ENCODE measurements around the gene ASIC3. TPM values are rescaled to one million over a fixed set of nuclear protein-coding genes. Genes with fewer than 3 reads are reported as not detected.
A peak's percentile ranks its signal among the peaks of the same experiment; 100 is the strongest.
"Not testable (repeated sequence)": the region's sequence is repeated elsewhere in the genome, so short reads cannot be mapped to it uniquely, and the experiment has no call there.

ASIC3 gene
- total RNA-seq = under 0.01 and 0.13 TPM in 2 replicates

DNA sequence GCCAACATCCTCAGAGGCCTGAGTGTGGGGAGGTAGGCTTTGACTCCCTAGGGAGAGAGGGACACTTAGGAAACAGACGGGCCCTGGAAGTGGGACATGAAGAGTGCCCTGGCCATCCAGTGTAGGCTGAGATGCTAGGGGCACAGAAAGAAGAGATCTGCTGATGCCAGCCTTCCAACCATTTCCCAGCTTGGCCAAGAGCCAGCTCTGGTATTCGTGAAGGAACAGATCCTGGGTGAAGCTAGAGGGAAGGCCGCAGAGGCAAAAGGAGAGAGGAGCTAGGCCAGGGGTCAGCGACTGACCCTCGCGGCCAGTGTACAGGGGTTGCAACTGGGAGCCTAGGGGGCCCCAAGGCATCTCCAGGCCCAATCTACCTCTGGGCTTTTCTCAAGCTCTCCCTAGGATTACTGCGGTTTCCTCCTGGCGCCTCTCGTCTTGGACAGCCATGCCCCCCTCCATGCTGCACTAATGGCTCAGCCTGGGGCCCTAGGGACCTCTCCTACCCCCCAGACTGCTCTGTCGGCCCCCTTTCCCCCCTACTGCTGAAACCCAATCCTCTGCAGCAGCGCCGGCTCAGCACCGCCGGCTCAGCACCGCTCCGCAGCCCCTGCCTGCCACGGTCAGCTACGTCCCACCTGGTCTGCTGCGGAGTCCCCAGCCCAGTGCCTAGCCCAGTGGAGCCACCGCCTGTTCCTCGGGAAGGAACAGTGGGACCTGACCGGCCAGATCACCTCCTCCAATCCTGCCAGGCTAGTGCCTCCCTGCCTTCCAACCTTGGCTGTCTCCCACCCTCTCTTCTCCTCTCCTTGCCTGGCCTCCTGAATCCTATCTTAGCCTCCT is at the start of gene ASIC3:
TSS of gene ASIC3 (plus strand) at position 556 of the 840 bp plus-strand sequence. CDS start 355 bp downstream, outside the sequence.
- DNase-seq (ENCODE audit: low read depth in 2 of 2) = no peak

DNA sequence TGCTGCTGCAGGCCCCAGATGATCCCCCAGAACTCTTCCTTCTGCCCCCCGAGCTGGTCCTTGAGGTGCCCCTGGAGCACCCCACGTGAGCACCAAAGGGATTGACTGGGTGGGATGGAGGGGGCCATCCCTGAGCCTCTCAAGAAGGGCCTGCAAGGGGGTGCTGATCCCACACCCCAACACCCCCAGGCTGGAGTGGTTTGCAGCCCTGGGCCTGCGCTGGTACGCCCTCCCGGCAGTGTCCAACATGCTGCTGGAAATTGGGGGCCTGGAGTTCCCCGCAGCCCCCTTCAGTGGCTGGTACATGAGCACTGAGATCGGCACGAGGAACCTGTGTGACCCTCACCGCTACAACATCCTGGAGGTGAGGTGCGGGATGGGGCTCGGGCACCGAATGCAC is 49.3 kb upstream of the ASIC3 start:
- no peak for DNase-seq (ENCODE audit: low read depth in 2 of 2)

DNA sequence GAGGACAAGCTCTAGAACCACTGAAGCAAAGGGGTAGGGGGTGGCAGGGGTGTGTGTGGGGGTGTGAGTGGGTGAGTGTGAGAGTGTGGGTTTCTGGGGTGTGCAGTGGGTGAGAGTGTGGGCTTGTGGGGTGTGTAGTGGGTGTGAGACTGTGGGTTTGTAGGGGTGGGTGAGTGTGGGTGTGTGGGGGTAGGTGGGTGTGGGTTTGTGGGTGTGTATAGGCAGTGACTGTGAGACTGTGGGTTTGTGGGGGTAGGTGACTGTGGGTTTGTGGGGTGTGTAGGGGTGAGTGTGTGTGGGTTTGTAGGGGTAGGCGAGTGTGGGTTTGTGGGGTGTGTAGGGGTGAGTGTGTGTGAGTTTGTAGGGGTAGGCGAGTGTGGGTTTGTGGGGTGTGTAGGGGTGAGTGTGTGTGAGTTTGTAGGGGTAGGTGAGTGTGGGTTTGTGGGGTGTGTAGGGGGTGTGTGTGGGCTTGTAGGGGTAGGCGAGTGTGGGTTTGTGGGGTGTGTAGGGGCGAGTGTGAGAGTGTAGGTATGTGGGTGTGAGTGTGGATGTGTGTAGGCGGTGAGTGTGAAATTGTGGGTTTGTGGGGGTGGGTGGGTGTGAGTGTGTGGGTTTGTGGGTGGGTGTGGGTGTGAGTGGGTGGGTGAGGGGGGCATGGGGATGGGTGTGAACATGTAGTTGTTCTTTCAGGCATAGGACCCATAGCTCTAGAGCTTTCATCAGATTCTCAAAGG is 48.7 kb upstream of the ASIC3 start:
- DNase-seq (ENCODE audit: low read depth in 2 of 2) = no peak

DNA sequence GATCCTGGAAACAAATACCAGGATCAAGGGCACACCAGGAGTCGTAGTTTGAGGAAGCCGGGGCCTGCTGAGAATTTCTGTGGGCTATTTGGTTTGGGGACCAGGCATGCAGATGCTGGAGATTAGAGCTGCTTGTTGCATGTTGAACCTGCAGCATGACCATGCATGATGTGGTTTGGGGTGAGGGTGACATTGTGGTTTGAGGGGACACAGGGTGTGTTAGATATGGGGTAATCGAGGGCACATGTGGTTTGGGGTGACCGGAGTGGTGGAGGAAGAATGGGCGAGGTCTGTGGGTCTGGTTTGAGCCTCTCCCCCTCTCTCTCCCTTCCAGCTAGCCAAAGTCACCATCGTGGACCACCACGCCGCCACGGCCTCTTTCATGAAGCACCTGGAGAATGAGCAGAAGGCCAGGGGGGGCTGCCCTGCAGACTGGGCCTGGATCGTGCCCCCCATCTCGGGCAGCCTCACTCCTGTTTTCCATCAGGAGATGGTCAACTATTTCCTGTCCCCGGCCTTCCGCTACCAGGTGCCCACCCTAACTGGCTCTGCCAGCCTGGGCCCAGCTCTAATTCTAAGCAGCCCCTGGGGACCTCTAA is 47.3 kb upstream of the ASIC3 start:
- DNase-seq (ENCODE audit: low read depth in 2 of 2) = no peak

DNA sequence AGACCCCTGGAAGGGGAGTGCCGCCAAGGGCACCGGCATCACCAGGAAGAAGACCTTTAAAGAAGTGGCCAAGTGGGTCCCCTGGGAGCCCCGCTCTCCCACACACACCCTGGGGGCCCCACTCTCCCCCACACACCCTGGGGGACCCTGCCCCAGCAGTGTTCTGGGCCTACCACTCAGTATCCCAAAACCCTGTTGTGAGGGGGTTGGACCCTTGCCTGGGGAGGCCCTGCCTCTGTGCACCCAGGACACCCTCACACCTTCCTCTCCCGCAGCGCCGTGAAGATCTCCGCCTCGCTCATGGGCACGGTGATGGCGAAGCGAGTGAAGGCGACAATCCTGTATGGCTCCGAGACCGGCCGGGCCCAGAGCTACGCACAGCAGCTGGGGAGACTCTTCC is 46.8 kb upstream of the ASIC3 start:
- DNase-seq (ENCODE audit: low read depth in 2 of 2) = no peak

DNA sequence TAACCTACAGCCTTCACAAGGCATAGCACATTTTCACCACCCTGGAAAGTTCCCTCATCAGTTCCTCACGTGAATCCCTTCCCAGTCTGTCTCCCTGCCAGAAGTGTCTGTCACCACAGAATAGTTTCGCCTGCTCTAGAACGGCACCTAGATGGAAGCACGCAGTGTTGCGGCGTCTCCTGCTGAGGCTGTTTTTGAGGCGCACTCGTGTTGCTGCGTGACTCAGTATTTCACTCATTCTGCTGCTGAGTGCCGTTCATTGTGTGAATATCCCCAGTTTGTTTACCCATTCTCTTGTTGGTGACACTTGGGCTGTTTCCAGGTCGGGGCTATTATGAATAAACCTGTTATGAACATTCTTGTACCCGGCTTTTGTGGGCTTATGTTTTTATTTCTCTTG is 44.8 kb upstream of the ASIC3 start:
- peak; percentile 85 to 99 for DNase-seq (ENCODE audit: low read depth in 2 of 2)

DNA sequence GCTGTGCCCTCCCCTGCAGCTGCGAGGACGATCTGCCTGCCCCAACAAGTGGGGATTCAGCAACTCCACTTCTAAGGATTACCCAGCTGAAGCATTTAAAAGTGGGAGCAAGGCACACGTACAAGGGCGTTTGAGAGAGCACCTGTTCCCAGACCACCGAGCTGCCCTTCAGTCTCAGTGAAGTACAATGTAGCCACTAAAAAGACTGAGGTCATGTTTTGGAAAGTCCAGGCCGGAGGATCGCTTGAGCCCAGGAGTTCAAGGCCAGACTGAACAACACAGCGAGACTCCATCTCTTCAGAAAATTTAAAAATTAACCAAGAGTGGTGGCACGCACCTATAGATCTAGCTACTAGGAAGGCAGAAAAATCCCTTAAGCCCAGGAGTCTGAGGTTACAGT is 42.8 kb upstream of the ASIC3 start:
- DNase-seq (ENCODE audit: low read depth in 2 of 2) = no peak

DNA sequence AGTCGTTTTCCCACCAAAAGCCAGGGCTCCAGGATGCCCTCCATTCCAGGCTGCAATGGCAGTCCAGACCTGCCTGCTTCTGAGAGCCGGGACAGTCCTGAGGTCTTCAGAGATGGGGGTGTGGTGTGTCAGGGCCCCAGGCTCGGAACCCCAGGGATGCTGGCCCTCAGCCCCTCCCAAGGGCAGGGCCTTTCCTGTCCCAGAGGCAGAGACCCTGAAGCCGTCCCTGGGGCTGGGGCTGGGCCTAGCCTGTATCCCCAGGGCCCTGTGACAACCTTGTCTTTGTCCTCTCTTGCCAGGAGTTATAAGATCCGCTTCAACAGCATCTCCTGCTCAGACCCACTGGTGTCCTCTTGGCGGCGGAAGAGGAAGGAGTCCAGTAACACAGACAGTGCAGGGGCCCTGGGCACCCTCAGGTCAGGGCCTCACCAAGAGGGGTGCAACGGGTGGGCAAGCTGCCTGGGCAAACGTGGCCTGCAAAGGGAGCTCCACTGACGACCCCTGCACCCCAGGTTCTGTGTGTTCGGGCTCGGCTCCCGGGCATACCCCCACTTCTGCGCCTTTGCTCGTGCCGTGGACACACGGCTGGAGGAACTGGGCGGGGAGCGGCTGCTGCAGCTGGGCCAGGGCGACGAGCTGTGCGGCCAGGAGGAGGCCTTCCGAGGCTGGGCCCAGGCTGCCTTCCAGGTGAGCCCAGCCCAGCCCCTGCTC is 41.6 kb upstream of the ASIC3 start:
- DNase-seq (ENCODE audit: low read depth in 2 of 2) = no peak

DNA sequence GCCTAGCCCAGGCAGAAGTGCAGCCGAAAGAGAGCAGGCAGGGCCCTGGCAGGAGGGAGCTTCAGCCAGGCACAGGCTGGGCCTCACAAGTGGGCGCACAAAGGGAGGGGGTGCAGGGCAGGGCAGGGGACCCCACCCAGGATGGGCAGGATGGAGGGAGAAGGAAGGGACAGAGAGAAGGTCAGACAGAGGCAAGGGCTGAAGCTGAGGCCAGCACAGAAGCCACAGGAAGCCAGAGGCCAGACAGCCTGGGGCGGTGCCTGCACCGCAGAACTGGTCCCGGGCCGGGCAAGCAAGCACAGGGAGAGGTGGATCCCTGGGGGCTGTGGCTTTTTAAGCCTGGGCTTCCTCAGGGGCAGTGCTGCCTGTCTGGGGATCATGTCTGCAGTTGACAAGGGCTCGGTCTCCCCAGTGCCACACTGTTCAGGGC is 40.8 kb upstream of the ASIC3 start:
- peak in 1 of 2 donors; percentile 49 for DNase-seq (ENCODE audit: low read depth in 2 of 2)

DNA sequence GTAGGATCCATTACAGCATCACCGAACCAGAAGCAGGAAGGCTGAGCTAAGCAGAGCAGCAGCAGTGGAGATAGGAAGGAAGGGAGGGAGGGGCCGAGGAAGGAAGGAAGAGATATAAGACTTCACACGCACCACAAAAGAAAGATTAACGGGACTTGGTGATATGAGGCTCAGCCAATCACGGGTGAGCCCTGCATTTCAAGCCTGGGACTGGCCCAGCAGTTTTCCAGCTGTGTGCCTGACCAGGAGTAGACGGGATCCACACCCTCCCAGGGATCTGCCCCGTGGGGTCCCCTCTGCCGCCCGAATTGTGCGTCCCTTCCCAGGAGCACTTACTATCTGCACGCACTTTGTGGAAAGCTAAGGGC is 40.2 kb upstream of the ASIC3 start:
- DNase-seq (ENCODE audit: low read depth in 2 of 2) = peak; percentile 67 to 87

DNA sequence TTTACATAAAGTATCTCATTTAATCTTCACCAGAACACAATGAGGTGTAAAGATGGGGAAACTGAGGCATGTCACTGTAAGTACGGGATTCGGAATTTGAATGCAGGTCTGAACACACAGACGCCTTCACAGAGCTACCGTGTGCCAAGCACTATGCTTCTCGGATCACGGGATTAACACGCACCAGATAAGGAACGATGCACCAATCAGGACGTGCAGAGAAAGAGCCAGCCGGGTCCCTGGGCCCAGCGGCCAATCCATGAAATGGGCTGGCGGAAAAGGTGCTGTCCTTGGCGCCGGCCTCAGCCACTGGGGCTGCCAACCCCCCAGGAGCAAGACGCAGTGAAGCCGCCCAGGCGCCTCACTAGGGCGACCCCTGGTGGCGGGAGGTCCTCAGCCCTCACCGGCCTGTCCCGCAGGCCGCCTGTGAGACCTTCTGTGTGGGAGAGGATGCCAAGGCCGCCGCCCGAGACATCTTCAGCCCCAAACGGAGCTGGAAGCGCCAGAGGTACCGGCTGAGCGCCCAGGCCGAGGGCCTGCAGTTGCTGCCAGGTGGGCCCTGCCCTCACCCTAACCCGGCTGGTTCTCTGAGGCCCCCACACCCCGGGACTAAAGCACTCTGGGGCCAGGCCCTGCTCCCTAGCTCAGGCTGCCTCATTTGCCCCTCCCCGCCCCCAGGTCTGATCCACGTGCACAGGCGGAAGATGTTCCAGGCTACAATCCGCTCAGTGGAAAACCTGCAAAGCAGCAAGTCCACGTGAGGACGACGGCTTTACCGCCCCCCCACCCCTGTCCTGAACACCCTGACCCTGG is 39.6 kb upstream of the ASIC3 start:
- peak in 1 of 2 donors; percentile 60 for DNase-seq (ENCODE audit: low read depth in 2 of 2)

DNA sequence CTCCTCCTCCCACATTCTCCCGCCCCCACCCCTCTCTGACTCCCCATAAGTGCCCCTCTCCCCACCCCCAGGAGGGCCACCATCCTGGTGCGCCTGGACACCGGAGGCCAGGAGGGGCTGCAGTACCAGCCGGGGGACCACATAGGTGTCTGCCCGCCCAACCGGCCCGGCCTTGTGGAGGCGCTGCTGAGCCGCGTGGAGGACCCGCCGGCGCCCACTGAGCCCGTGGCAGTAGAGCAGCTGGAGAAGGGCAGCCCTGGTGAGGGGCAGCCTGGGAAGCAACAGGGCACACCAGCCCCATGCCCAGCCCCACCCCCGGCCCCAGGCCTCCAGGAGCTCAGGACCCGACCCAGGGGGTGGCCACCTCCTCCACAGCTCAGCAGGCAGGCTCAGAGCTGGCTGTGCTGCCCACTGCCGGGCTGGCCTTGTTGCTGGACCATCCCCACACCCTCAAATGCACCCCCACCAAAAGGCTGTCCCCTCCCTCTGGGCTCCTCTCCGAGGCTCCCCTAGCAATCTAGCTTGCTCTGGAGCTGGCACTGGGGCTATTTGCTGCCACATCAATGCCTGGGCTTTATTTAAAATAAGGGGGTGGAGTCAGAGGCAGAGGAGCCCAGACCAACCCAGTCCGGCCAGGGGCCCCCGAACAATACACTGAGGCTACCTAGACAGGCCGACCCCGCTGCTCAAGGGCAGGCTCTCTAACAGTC is 38.8 kb upstream of the ASIC3 start:
- no peak for DNase-seq (ENCODE audit: low read depth in 2 of 2)

DNA sequence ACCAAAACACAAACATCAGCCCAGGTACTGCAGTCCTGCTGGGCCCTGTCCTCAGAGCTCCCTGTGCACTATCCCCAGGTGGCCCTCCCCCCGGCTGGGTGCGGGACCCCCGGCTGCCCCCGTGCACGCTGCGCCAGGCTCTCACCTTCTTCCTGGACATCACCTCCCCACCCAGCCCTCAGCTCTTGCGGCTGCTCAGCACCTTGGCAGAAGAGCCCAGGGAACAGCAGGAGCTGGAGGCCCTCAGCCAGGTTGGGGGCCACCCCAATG is 38.4 kb upstream of the ASIC3 start:
- no peak for DNase-seq (ENCODE audit: low read depth in 2 of 2)

DNA sequence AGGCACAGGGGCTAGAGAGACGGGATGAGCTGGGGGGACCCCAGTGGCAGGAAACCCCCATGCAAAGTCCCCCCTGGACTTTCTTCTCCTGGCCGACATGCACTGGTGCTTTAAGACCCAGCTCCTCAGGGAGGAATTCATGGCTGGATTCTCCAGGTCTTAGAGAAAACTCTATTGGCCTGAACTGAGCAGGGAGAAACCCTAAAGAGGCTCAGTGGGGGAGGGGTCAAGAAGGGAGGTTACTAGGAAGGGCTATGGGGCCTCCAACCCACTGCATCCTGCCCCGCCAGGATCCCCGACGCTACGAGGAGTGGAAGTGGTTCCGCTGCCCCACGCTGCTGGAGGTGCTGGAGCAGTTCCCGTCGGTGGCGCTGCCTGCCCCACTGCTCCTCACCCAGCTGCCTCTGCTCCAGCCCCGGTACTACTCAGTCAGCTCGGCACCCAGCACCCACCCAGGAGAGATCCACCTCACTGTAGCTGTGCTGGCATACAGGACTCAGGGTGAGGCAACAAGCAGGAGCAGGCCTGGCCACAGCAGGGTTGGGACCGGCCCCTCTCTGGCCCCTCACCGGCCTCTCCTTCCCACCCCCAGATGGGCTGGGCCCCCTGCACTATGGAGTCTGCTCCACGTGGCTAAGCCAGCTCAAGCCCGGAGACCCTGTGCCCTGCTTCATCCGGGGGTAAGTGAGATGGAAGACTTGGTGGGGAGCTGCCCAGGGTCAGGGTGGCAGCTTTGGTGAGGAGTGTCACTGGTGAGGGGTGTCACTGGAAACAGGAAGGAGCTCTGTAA is 37.8 kb upstream of the ASIC3 start:
- DNase-seq (ENCODE audit: low read depth in 2 of 2) = no peak

DNA sequence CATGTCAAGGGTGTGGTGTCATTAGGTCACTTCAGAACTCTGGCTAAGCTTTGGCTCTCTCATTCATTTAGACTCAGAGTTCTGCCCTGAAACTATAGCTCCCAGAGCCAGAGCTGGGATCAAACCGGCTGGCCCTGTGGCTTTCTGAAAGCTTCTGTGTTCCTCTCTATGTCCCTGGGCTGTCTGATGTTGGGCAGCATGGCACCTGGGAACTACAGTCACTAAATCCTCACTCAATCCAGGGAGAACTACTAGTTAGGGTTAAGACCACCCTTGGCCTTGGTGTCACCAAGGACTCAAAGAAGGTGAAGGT is 37.3 kb upstream of the ASIC3 start:
- DNase-seq (ENCODE audit: low read depth in 2 of 2) = no peak

DNA sequence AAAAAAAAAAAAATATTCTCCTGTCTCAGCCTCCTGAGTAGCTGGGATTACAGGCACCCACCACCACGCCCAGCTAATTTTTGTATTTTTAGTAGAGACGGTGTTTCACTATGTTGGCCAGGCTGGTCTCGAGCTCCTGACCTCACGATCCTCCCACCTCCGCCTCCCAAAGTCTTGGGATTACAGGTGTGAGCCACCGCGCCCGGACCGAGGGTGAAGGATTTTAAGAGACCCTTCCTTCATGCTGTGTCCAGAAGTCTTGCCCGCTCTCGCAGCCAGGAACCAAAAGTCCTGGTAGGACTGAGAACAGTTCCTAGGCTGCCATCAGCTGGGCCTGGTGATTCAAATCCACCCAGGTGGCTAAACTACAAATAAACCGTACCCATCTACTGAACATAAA is 36.7 kb upstream of the ASIC3 start:
- DNase-seq (ENCODE audit: low read depth in 2 of 2) = not testable (repeated sequence)

DNA sequence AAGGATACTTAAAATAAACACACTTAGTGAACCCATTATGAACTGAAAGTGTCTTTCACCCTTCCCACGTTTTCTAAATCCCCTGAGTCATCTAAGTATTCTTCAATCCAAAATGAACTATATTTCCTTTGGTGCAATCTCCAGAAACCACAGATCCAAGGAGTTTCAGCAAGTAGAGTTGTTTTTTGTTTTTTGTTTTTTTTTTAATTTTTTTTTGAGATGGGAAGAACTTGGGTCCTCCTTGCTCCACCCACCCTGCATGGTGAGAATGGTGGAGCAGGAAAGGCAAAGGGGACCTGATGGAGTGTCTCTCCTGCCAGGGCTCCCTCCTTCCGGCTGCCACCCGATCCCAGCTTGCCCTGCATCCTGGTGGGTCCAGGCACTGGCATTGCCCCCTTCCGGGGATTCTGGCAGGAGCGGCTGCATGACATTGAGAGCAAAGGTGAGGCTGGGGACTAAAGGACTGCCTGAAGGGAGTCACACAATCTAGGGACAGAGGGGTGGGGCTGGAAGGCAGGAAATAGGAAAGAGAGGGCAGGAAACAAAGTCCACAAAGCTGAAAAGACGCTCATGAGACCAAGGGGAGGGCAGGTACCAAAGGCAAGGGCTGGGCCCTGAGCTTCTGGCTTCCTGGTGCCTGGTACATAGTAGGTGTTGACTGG is 36.2 kb upstream of the ASIC3 start:
- no peak for DNase-seq (ENCODE audit: low read depth in 2 of 2)

DNA sequence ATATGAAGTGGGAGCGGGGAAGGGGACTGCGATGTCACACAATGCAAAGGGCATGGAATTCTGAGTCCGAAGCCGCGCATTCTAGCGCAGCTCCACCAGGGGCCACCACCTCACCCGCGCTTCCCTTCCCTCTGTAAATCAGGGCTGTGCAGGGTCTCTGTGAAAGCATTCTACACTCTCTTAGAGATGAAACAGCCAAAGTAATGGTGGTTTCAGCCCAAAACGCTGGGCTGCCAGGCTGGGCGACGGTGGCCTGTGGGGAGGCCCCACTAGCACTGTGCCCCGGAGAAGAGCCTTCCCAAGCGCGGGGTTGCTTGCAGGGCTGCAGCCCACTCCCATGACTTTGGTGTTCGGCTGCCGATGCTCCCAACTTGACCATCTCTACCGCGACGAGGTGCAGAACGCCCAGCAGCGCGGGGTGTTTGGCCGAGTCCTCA is 35.4 kb upstream of the ASIC3 start:
- DNase-seq (ENCODE audit: low read depth in 2 of 2) = no peak

DNA sequence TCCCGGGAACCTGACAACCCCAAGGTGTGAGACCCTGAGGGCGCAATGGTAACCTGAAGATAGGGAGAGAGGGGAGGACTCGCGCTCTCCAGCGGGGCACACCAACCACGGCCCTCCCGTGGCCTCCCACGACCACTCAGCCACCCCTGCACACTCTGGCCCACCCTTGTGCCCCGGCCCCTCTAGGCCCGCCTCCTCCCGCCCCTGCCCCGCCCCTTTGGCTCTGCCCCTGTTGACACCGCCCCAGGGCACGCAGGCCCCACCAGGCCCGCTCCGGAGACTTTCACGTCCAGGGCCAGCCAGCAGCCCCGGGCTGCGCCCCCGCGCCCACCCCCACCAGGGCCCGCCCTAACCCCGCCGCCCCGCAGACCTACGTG is 35.0 kb upstream of the ASIC3 start:
- DNase-seq (ENCODE audit: low read depth in 2 of 2) = no peak
